SK-N-SH treated with all-trans-retinoic acid at 6 μM for 48 hours (cell line): Measurements from ENCODE around the gene TBC1D9.

Source experiments
- ATAC-seq: fragments of 200-7000 bp; cut with Tn5 transposase; 3 replicates; pipeline ENCODE4 v1.9.1; 2020; ENCODE audit warnings: mild to moderate bottlenecking, moderate library complexity
- ARNTL ChIP-seq: fragments of 450-650 bp; formaldehyde crosslinking; IDR thresholded peaks from 2 replicates; pipeline ENCODE4 v1.5.0; 2020; ENCODE audit warnings: low read depth, mild to moderate bottlenecking, moderate library complexity, borderline replicate concordance
- BACH2 ChIP-seq: fragments of 250-450 bp; sonication (Bioruptor Pico); IDR thresholded peaks from 2 replicates; pipeline ENCODE4 v1.9.0; 2021; ENCODE audit warnings: mild to moderate bottlenecking, borderline replicate concordance
- CREB5 ChIP-seq: fragments of 250-450 bp; sonication (Bioruptor Pico); IDR thresholded peaks from 2 replicates; pipeline ENCODE4 v1.5.1; 2020; ENCODE audit warnings: low read depth, mild to moderate bottlenecking, moderate library complexity
- CSDC2 ChIP-seq: fragments of 250-450 bp; sonication (Bioruptor Pico); IDR thresholded peaks from 2 replicates; pipeline ENCODE4 v1.5.0; 2020; ENCODE audit warnings: mild to moderate bottlenecking, moderate library complexity
- CSRNP3 ChIP-seq: fragments of 250-450 bp; sonication (Bioruptor Pico); IDR thresholded peaks from 2 replicates; pipeline ENCODE4 v1.5.1; 2021; ENCODE audit warnings: mild to moderate bottlenecking, moderate library complexity
- ESRRG ChIP-seq: fragments of 250-450 bp; sonication (Bioruptor Pico); IDR thresholded peaks from 2 replicates; pipeline ENCODE4 v1.6.1; 2021; ENCODE audit warnings: mild to moderate bottlenecking
- GLIS3 ChIP-seq: fragments of 250-450 bp; sonication (Bioruptor Pico); IDR thresholded peaks from 2 replicates; pipeline ENCODE4 v1.5.0; 2020; ENCODE audit warnings: mild to moderate bottlenecking, moderate library complexity
- ISL1 ChIP-seq: fragments of 250-450 bp; sonication (Bioruptor Pico); IDR thresholded peaks from 2 replicates; pipeline ENCODE4 v2.1.2; 2022; ENCODE audit warnings: mild to moderate bottlenecking, moderate library complexity
- OSR1 ChIP-seq: fragments of 250-450 bp; sonication (Bioruptor Pico); IDR thresholded peaks from 2 replicates; pipeline ENCODE4 v1.8.0; 2022; ENCODE audit warnings: moderate library complexity, mild to moderate bottlenecking, inconsistent platforms
- PPARA ChIP-seq: fragments of 250-450 bp; sonication (Bioruptor Pico); IDR thresholded peaks from 2 replicates; pipeline ENCODE4 v1.5.0; 2020; ENCODE audit warnings: mild to moderate bottlenecking, borderline replicate concordance
- RARB ChIP-seq: fragments of 250-450 bp; sonication (Bioruptor Pico); IDR thresholded peaks from 2 replicates; pipeline ENCODE4 v1.8.0; 2021; ENCODE audit warnings: mild to moderate bottlenecking, moderate library complexity
- TCF4 ChIP-seq: fragments of 250-450 bp; sonication (Bioruptor Pico); IDR thresholded peaks from 2 replicates; pipeline ENCODE4 v1.8.0; 2021; ENCODE audit warnings: mild to moderate bottlenecking, moderate library complexity, borderline replicate concordance
- TOX ChIP-seq: fragments of 250-450 bp; sonication (Bioruptor Pico); IDR thresholded peaks from 2 replicates; pipeline ENCODE4 v1.8.0; 2021; ENCODE audit warnings: mild to moderate bottlenecking, moderate library complexity, borderline replicate concordance
- TSHZ2 ChIP-seq: fragments of 250-450 bp; sonication (Bioruptor Pico); IDR thresholded peaks from 2 replicates; pipeline ENCODE4 v1.5.0; 2020; ENCODE audit warnings: mild to moderate bottlenecking, moderate library complexity
- ZC3H10 ChIP-seq: fragments of 250-450 bp; sonication (Bioruptor Pico); IDR thresholded peaks from 2 replicates; pipeline ENCODE4 v1.5.1; 2021; ENCODE audit warnings: mild to moderate bottlenecking, moderate library complexity
- ZFP3 ChIP-seq: fragments of 250-450 bp; sonication (Bioruptor Pico); IDR thresholded peaks from 2 replicates; pipeline ENCODE4 v1.5.0; 2020; ENCODE audit warnings: mild to moderate bottlenecking, moderate library complexity
- ZFP30 ChIP-seq: fragments of 450-650 bp; formaldehyde crosslinking; IDR thresholded peaks from 2 replicates; pipeline ENCODE4 v1.5.0; 2022; ENCODE audit warnings: mild to moderate bottlenecking, moderate library complexity
- ZNF565 ChIP-seq: fragments of 450-650 bp; formaldehyde crosslinking; conservative IDR thresholded peaks from 2 replicates; pipeline ENCODE4 v1.5.0; 2020; ENCODE audit warnings: low read depth, mild to moderate bottlenecking, moderate library complexity
- ZNF70 ChIP-seq: fragments of 450-650 bp; formaldehyde crosslinking; IDR thresholded peaks from 2 replicates; pipeline ENCODE4 v1.5.0; 2020; ENCODE audit warnings: mild to moderate bottlenecking, moderate library complexity
- ZNF8 ChIP-seq: fragments of 450-650 bp; formaldehyde crosslinking; IDR thresholded peaks from 2 replicates; pipeline ENCODE4 v1.5.0; 2020; ENCODE audit warnings: mild to moderate bottlenecking, moderate library complexity

Gene TBC1D9

GRCh38 chr4:140739971-140740370 is 16.2 kb downstream of the TBC1D9 start:
- TF ChIP-seq TSHZ2 (CRISPR knock-in tag) (no peak), ZNF70 (CRISPR knock-in tag) (no peak), ARNTL (CRISPR knock-in tag) (no peak), GLIS3 (CRISPR knock-in tag) (no peak), CSDC2 (no peak), RARB (CRISPR knock-in tag) (no peak), ZC3H10 (CRISPR knock-in tag) (no peak), BACH2 (CRISPR knock-in tag) (no peak), ZNF8 (no peak), TCF4 (CRISPR knock-in tag) (no peak), CREB5 (no peak), PPARA (no peak), ZFP30 (no peak), CSRNP3 (CRISPR knock-in tag) (no peak), ZFP3 (CRISPR knock-in tag) (no peak), ESRRG (no peak)
- no peak for ATAC-seq

GRCh38 chr4:140738139-140738538 is 18.0 kb downstream of the TBC1D9 start:
- TF ChIP-seq ZNF8 (no peak), TCF4 (CRISPR knock-in tag) (no peak), PPARA (no peak), ZC3H10 (CRISPR knock-in tag) (no peak), CSDC2 (no peak), ZFP30 (no peak), TOX (CRISPR knock-in tag) (no peak), CREB5 (no peak), BACH2 (CRISPR knock-in tag) (no peak), OSR1 (no peak), ZNF565 (no peak), ZFP3 (CRISPR knock-in tag) (no peak), GLIS3 (CRISPR knock-in tag) (no peak), ZNF70 (CRISPR knock-in tag) (no peak), RARB (CRISPR knock-in tag) (no peak), TSHZ2 (CRISPR knock-in tag) (no peak), ARNTL (CRISPR knock-in tag) (no peak), ISL1 (CRISPR knock-in tag) (no peak), ESRRG (no peak), CSRNP3 (CRISPR knock-in tag) (no peak)
- ATAC-seq, result no peak
